HCT116 (cell line): ENCODE data around the gene ARID1A. TPM values are rescaled to one million over a fixed set of nuclear protein-coding genes. Genes with fewer than 3 reads are reported as not detected.

Experiments used
- EZH2 ChIP-seq: fragments of 200-600 bp; sonication (generic); IDR thresholded peaks from 2 replicates; pipeline ENCODE4 v1.6.1; 2017; ENCODE audit warnings: antibody characterized with exemption, mixed run types
- ZBTB33 ChIP-seq: IDR thresholded peaks from 2 replicates; pipeline ENCODE4 v1.6.1; 2011; ENCODE audit warnings: mild to moderate bottlenecking, low read length, moderate library complexity; ENCODE audit not compliant: insufficient replicate concordance; ENCODE audit errors: extremely low read depth
- total RNA-seq: library from RNA; stranded (reverse); gene quantifications from one replicate; pipeline ENCODE4 v1.2.1, GENCODE V29; 2021; ENCODE audit not compliant: unreplicated experiment

The ARID1A gene
- total RNA-seq, 1 experiment from 2014 or later, result 62.8 TPM

- TF ChIP-seq ZBTB33 (no peak), EZH2 (no peak)
- TF ChIP-seq, all 23 proteins: peak for 0
Measured at GRCh38 chr1:26831059-26831458, 135.2 kb downstream of the ARID1A start (continued).

Other genes with a start within 250 kb of the ARID1A start
- 483 TPM for gene HMGN2, start 223.6 kb upstream of the ARID1A start, total RNA-seq
- 47.0 TPM for gene RPS6KA1, start 166.3 kb upstream of the ARID1A start, total RNA-seq
- gene PIGV, start 91.9 kb downstream of the ARID1A start, total RNA-seq, result 13.2 TPM
- gene ZDHHC18, start 130.7 kb downstream of the ARID1A start, total RNA-seq, result 24.4 TPM
- 245 TPM for gene SFN, start 167.1 kb downstream of the ARID1A start, total RNA-seq
- 37.2 TPM for gene GPN2, start 194.3 kb downstream of the ARID1A start, total RNA-seq
- 14.8 TPM for gene GPATCH3, start 204.5 kb downstream of the ARID1A start, total RNA-seq
- not detected for gene NR0B2, start 218.0 kb downstream of the ARID1A start, total RNA-seq
- gene NUDC, start 225.7 kb downstream of the ARID1A start, total RNA-seq, result 119 TPM